ENCODE results near the gene EFEMP2. TPM values are rescaled to one million over a fixed set of nuclear protein-coding genes. Genes with fewer than 3 reads are reported as not detected.

EFEMP2 gene
- total RNA-seq, 1 donor from 2014 or later, result 131 TPM

GRCh38 chr11:65861165-65861505 lies 11.5 kb downstream of the EFEMP2 start:
- Mint-ChIP-seq H3K27me3 (ENCODE audit: unreplicated experiment) (no peaks in the 10 kb centered on the region), H3K27ac (ENCODE audit: unreplicated experiment) (peak overlapping the region; percentile 97), H3K4me3 (ENCODE audit: unreplicated experiment) (peak overlapping the region; percentile 89), H3K36me3 (ENCODE audit: unreplicated experiment) (peaks cover 21% of the 10 kb centered on the region), H3K4me1 (ENCODE audit: unreplicated experiment) (peaks cover 42% of the 10 kb centered on the region), H3K9me3 (ENCODE audit: unreplicated experiment) (no peaks in the 10 kb centered on the region)
- no peak for DNase-seq (ENCODE audit: extremely low spot score, unreplicated experiment)
- no peak for TF ChIP-seq CTCF (IDR thresholded peaks at IDR 0.05)

- peak; percentile 98 for DNase-seq (ENCODE audit: extremely low spot score, unreplicated experiment)
- Mint-ChIP-seq H3K27me3 (ENCODE audit: unreplicated experiment) (no peaks in the 10 kb centered on the region), H3K4me3 (ENCODE audit: unreplicated experiment) (peak within 1 kb of the TSS; percentile 89), H3K4me1 (ENCODE audit: unreplicated experiment) (peaks cover 49% of the 10 kb centered on the region), H3K9me3 (ENCODE audit: unreplicated experiment) (no peaks in the 10 kb centered on the region), H3K27ac (ENCODE audit: unreplicated experiment) (peak within 1 kb of the TSS; percentile 97), H3K36me3 (ENCODE audit: unreplicated experiment) (peaks cover 26% of the 10 kb centered on the region)
- TF ChIP-seq CTCF (IDR thresholded peaks at IDR 0.05), result peak; percentile 96
Observed at GRCh38 chr11:65860278-65861164, 12.1 kb downstream of the EFEMP2 start, which contains the start of gene MUS81. Gene MUS81, plus strand, starts transcription at chr11:65860433. Its CDS starts 321 bp downstream, at chr11:65860754.

DNA sequence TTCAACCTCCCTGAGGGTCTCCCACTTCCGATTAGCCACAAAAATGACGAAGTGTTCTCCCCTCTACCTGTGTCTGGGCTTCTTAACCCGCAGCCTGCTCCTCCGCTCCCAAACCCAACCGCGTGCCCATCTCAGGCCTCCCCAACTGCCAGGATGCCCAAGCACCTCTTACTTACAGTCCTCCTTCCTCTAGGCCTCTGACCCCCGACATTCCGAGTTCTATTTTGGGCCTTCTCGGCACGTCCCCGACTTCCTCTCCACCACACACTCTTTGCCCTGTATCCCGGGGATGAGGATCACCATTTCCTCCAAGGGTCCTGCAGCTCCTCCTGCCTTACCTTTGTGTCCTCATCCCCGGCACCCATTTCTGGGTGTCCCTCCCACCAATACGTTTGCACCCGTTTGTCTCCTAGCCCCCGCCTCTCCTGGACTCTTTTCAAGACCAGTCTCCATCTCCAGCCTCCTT lies 12.8 kb downstream of the EFEMP2 start:
- DNase-seq (ENCODE audit: extremely low spot score, unreplicated experiment), result no peak

GRCh38 chr11:65859095-65859811 lies 13.3 kb downstream of the EFEMP2 start:
- H3K9me3 Mint-ChIP-seq (ENCODE audit: unreplicated experiment), result no peaks in the 10 kb centered on the region
- peak; percentile 12 for TF ChIP-seq CTCF (IDR thresholded peaks at IDR 0.05)
- peaks cover 32% of the 10 kb centered on the region for H3K36me3 Mint-ChIP-seq (ENCODE audit: unreplicated experiment)
- H3K27me3 Mint-ChIP-seq (ENCODE audit: unreplicated experiment), result no peaks in the 10 kb centered on the region
- peak; percentile 98 for DNase-seq (ENCODE audit: extremely low spot score, unreplicated experiment)
- peaks cover 58% of the 10 kb centered on the region for H3K4me1 Mint-ChIP-seq (ENCODE audit: unreplicated experiment)
- H3K4me3 Mint-ChIP-seq (ENCODE audit: unreplicated experiment), result peak overlapping the region; percentile 89
- peak overlapping the region; percentile 97 for H3K27ac Mint-ChIP-seq (ENCODE audit: unreplicated experiment)

More for the DNA sequence above, 12.8 kb downstream of the EFEMP2 start:
- Mint-ChIP-seq H3K4me3 (ENCODE audit: unreplicated experiment) (peak overlapping the region; percentile 89), H3K36me3 (ENCODE audit: unreplicated experiment) (peaks cover 26% of the 10 kb centered on the region), H3K27me3 (ENCODE audit: unreplicated experiment) (no peaks in the 10 kb centered on the region), H3K4me1 (ENCODE audit: unreplicated experiment) (peaks cover 53% of the 10 kb centered on the region), H3K27ac (ENCODE audit: unreplicated experiment) (peak overlapping the region; percentile 97), H3K9me3 (ENCODE audit: unreplicated experiment) (no peaks in the 10 kb centered on the region)
- TF ChIP-seq CTCF (IDR thresholded peaks at IDR 0.05), result no peak

DNA sequence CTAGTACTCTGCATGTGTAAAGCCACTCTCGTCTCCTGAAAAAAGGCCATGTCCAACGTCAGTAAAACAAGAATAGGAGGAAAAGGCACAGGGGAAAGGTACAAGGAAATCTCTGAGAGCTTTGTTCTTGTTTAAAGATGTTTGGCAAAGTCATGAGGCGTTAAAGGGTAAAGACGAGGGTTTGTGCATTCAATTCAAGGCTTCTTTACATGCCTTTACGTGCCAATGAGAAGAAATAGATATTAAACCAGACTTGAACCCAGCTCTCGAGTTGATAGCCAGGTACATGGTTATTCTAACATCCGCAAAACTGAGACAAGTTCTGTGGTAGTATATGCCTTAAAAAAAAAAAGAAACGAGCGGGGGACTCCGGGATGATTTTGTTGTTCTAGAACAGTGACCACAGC lies 13.9 kb downstream of the EFEMP2 start:
- Mint-ChIP-seq H3K9me3 (ENCODE audit: unreplicated experiment) (no peaks in the 10 kb centered on the region), H3K27me3 (ENCODE audit: unreplicated experiment) (no peaks in the 10 kb centered on the region), H3K36me3 (ENCODE audit: unreplicated experiment) (peaks cover 38% of the 10 kb centered on the region), H3K27ac (ENCODE audit: unreplicated experiment) (peak overlapping the region; percentile 97), H3K4me3 (ENCODE audit: unreplicated experiment) (peak overlapping the region; percentile 89), H3K4me1 (ENCODE audit: unreplicated experiment) (peaks cover 58% of the 10 kb centered on the region)
- DNase-seq (ENCODE audit: extremely low spot score, unreplicated experiment), result no peak
- TF ChIP-seq CTCF (IDR thresholded peaks at IDR 0.05), result no peak

All from osteocyte (in vitro differentiated cells).